Activated CD8-positive, alpha-beta memory T cell treated with anti-CD3 and anti-CD28 coated beads for 4 hours (primary cell): ENCODE data around the gene ATRAID.

ENCODE experiments used
- DNase-seq, 2 donors: peaks; one replicate each; pipeline ENCODE4 v3.0.0-alpha.2; 2020; ENCODE audit warnings: low read depth in 2 of 2

The ATRAID gene

DNA sequence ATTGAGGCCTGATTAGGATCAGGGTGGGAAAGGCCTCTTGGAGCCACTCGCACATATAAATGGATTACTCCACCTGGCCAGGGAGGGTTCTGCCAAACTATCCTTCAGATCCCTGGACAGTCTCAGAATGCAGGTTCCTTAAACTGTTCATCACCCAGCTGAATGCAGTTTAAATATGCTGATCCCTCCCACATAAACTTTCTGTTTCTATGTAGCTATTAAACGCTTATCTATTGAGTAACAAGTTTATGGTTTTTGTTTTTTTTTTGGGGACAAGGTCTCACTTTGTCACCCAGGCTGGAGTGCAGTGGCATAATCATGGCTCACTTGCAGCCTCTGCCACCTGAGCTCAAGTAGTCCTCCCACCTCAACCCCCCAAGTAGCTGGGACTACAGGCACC, 7.2 kb downstream of the ATRAID start:
- no peak for DNase-seq

DNA sequence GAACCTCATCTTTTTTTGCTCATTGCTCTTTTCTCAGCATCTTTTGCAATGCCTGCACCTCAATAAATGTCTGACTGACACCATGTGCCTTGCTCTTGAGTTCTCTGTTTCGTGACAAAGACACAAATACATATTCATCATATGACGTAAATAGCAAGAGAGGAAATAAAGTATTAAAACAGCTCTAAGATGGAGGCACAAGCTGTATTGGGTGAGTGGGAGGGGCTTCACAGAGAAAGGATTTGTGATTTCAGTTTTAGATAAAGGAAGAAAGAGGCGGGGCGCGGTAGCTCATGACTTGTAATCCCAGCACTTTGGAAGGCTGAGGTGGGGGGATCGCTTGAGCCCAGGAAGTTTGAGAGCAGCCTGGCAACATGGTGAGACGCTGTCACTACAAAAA, 8.2 kb downstream of the ATRAID start:
- no peak for DNase-seq

DNA sequence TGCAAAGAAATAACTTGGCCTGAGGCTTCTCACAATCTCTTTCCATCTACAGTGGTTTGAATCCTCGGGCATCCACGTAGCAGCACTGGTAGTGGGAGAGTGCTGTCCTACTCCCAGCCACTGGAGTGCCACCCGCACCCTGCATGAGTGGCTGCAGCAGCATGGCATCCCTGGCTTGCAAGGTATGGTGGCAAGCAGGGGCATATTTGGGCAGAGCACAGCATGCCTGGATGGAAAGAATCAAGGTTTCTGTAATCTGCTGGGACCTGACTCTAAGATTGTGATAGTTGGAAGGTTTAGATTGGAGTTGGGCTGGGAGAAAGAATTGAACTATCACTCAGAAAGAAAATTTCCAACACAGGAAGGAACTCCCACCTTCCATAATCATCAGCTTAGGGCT, 9.3 kb downstream of the ATRAID start:
- DNase-seq, result no peak

DNA sequence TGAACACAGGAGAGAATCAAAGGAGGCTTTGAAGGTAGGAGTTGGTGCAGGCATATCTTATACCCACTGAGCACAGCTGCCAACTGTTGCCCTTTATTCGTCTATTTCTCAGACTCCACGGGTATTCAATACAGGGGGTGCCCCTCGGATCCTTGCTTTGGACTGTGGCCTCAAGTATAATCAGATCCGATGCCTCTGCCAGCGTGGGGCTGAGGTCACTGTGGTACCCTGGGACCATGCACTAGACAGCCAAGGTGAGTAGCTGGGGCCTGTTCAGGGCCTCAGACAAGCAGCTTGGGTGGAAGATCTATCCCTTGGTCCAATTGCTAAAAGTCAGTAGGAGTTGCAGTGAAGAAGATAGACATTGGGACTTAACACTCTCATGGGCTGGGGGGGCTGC, 10.6 kb downstream of the ATRAID start:
- DNase-seq, result no peak

DNA sequence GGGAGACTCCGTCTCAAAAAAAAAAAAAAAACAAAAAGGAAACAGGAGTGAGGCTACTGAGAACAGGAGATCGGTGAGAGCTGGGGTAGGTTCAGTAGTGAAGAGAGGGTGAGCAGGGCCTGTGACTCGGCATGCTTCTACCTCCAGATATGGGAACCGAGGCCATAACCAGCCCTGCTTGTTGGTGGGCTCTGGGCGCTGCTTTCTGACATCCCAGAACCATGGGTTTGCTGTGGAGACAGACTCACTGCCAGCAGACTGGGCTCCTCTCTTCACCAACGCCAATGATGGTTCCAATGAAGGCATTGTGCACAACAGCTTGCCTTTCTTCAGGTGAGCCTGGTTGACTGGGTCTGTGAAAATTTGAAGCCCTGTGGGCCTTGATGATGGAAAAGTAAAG, 11.6 kb downstream of the ATRAID start:
- no peak for DNase-seq

DNA sequence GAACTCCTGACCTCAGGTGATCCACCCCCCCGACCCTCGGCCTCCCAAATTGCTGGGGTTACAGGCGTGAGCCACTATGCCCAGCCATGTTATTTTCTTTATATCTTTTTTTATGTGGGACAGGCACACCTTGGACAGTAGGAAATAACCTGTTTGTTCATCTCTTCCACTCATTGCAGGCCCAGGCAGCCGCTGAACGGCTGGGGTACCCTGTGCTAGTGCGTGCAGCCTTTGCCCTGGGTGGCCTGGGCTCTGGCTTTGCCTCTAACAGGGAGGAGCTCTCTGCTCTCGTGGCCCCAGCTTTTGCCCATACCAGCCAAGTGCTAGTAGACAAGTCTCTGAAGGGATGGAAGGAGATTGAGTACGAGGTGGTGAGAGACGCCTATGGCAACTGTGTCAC, 13.7 kb downstream of the ATRAID start:
- DNase-seq, result no peak

DNA sequence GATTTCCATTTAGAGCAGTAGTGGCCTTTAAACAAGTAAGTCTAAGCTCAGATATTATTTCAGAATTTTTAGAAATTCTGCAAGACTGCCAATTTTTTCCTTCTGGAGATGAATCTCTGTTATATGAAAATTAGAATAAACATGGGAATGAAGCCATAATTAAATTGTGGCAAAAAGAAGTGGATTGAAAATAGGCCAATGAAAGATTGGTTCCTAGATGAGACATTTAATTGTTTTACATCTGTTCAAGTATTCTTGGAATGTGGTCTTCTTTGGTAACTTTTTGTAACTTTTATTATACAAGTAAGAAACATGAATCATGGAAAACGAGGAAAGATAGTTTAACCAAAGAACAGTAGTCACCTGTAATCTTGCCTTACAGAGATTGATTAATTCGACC, 15.7 kb downstream of the ATRAID start:
- DNase-seq, result no peak

DNA sequence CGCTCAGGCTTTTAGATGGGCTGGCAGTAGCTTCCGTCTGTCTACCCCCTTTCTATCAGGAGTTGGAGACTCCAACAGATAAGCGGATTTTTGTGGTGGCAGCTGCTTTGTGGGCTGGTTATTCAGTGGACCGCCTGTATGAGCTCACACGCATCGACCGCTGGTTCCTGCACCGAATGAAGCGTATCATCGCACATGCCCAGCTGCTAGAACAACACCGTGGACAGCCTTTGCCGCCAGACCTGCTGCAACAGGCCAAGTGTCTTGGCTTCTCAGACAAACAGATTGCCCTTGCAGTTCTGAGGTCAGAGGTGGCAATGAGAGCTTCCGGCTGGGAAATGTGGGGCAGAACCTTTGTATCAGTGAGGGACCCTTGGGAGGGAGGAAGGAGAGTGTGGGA, 20.1 kb downstream of the ATRAID start:
- no peak for DNase-seq

DNA sequence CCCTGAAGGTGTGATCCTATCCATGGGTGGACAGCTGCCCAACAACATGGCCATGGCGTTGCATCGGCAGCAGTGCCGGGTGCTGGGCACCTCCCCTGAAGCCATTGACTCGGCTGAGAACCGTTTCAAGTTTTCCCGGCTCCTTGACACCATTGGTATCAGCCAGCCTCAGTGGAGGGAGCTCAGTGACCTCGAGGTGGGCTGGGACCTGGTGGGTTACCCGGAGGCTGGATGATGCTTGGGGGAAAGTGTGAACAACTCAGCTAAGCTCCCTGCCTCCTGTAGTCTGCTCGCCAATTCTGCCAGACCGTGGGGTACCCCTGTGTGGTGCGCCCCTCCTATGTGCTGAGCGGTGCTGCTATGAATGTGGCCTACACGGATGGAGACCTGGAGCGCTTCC, 21.5 kb downstream of the ATRAID start:
- no peak for DNase-seq

DNA sequence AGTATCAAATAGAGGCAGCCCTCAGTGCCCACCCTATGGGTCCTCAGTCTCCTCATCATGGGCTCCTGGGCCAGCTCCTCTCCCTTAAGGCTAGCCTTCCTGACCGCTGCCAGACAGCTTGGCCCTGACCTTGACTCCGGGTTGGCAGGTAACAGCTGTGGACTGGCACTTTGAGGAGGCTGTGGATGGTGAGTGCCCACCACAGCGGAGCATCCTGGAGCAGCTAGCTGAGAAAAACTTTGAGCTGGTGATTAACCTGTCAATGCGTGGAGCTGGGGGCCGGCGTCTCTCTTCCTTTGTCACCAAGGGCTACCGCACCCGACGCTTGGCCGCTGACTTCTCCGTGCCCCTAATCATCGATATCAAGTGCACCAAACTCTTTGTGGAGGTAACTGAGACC, 24.3 kb downstream of the ATRAID start:
- no peak for DNase-seq

DNA sequence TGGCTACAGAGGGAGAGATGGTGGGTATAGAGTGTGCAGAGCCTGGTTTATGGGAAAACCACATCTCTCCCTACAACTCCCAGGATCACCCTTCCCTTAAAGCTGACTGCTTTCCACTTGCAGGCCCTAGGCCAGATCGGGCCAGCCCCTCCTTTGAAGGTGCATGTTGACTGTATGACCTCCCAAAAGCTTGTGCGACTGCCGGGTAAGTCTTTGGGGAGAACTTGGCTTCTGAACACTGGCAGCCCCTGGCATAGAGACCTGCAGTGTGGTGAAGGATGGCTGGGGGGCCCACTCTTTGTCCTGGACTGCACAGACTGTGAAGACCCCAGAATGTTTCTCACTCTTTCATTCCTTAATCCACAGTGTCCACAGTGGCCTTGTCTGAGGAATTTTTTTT, 24.8 kb downstream of the ATRAID start:
- DNase-seq, result no peak

DNA sequence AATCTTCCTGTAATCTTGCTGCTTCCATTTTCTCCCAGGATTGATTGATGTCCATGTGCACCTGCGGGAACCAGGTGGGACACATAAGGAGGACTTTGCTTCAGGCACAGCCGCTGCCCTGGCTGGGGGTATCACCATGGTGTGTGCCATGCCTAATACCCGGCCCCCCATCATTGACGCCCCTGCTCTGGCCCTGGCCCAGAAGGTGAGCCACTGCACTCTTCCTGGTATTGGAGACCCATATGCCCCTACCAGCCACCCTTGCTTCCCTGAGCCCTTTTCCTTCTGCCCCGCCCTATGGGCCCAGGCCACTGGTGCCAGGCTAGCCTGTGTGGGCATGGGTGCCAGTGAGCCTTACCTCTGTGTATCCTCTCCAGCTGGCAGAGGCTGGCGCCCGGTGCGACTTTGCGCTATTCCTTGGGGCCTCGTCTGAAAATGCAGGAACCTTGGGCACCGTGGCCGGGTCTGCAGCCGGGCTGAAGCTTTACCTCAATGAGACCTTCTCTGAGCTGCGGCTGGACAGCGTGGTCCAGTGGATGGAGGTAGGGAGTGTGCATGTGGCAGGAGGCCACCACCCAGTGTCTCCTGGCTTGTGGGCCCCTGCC, 25.6 kb downstream of the ATRAID start:
- DNase-seq, result no peak

DNA sequence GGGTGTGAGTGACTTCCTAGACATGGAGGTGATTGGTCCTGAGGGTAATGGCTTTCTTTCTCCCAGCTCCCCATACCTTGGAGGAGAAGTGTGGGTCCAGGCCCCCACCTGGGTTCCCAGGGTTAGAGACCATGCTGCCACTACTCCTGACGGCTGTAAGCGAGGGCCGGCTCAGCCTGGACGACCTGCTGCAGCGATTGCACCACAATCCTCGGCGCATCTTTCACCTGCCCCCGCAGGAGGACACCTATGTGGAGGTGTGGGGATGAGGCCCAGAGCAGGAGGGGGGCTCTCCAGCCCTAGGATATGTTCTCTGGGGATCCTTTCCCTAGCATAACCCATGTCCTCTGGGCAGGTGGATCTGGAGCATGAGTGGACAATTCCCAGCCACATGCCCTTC, 27.1 kb downstream of the ATRAID start:
- DNase-seq, result no peak

DNA sequence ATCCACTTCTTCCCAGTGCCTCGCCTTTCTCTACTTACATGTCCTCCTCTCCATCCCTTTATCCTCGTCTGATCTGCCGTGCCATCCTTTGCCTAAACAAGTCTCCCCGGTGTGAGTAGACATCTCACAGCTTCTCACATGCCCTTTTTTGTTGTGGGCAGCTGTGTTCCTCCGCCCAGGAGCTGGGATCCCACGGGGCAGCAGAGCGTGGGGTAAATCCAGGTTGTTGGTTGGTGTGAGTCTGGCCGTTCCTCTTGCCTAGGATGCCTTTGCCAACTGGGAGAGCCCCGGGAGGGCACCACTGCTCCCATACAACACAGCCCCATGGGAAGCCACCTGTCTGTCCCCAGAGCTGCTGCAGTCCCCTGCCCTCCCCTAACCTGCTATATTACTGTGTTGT, 28.6 kb downstream of the ATRAID start:
- DNase-seq, result no peak

DNA sequence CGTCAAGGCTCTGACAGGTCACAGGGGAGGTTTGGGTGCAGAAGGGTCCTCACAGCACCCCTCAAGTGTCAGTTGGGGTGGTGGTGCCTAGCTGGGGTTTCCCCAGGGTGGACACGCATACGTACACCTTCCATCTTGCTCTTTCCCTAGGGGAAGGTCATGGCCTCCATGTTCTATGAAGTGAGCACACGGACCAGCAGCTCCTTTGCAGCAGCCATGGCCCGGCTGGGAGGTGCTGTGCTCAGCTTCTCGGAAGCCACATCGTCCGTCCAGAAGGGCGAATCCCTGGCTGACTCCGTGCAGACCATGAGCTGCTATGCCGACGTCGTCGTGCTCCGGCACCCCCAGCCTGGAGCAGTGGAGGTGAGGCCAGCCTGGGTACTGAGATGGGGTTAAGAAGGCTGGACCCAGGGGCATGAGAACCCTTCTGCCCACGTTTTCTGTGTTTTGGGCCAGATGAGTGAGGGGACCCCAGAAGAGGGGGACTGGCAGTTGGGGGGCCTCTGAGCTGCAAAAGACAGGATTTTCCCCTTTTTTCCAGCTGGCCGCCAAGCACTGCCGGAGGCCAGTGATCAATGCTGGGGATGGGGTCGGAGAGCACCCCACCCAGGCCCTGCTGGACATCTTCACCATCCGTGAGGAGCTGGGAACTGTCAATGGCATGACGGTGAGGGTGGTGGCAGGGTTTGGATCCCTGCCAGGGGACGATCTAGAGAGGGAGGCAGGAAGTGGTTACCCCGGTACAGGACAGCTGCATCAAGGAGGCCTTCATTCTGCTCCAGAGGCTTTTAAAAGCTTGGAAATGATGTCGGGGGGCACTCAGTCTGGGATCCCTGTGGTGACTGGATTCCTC, 30.1 kb downstream of the ATRAID start:
- DNase-seq, result no peak

DNA sequence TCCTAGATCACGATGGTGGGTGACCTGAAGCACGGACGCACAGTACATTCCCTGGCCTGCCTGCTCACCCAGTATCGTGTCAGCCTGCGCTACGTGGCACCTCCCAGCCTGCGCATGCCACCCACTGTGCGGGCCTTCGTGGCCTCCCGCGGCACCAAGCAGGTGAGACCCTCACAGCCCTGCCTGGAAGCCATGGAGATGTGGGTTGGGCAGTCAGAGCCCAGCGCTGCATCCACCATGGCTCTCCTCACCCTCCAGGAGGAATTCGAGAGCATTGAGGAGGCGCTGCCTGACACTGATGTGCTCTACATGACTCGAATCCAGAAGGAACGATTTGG, 30.7 kb downstream of the ATRAID start:
- DNase-seq, result no peak

DNA sequence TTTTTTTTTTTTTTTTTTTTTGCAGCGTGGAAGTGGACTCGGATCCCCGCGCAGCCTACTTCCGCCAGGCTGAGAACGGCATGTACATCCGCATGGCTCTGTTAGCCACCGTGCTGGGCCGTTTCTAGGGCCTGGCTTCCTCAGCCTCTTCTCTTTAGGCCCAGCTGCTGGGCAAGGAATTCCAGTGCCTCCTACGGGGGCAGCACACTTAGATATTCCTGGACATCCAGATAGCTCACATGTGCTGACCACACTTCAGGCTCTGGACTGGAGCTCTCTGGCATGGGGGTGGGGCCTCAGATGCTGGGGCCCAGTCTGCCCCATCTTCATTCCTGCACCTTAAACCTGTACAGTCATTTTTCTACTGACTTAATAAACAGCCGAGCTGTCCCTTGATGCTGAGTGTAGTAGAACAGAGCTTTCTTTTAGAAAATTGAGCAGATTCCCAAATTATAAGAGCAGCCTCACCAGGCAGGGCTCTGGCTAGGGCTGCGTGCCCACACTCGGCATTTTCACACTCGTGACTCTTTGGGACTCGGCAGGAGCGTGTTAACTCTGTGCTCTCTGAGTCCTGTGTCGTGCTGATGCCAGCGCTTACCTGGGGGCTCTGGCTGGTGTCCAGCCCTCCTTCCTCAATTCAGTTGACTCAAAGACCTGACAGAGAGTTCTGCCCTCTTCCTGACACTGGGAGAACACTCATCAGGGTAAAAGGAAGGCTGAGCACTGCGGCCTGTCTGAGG, 31.7 kb downstream of the ATRAID start:
- no peak for DNase-seq

DNA sequence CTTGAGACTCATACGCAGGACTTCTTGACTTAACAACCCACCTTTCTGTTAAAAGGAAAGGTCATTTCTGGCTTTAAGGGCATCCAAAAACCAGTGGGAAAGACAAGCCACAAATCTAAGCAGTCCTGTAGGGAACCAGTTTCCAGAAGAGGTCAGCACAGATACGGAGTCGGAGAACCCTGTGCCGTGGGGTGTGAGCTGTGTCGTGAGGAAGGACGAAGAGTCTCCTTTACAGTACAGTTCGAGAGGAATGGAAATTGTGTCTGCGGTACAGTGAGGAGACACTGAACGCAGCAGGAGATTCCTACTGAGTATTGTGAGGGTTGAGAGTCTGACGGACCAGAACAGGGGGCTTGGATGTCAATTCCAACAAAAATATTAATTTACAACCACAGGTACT, 33.3 kb downstream of the ATRAID start:
- no peak for DNase-seq

DNA sequence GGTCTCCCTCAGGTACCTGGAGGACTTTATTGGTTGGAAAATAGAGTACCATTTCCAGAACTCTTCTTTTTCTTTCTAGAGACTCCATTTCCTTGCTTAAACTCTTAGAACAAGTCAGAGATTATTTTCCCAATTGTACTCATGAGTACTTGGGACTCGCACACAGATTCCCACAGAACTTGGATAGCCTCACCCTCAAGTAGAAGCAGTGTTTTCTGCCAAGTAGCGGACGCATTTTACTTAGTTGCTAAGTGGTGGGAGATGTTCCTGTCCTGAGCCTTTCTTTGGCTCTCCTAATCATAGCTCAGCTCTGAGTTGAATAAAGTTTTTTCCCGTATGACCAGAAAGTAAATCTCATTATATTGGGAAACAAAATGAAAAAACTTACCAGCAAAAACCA, 33.8 kb downstream of the ATRAID start:
- no peak for DNase-seq

DNA sequence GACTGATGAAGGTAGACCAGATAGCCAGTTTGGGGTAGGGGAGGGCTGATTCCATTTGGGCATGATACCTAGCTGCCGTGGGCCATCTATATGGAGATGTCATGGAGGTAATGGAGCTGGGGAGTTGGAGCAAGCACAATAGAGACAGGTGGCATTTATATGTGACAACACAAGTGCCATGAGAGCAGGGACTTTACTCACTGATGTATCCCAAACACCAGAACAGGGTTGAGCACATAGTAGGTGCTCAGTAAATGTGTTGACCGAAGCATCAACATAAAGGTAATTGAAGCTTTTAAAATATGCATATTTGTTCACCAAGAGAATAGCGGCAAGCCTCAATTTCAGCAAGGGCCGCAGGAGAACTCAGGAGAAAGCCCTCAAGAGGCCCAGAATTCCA, 36.1 kb downstream of the ATRAID start:
- DNase-seq, result no peak

DNA sequence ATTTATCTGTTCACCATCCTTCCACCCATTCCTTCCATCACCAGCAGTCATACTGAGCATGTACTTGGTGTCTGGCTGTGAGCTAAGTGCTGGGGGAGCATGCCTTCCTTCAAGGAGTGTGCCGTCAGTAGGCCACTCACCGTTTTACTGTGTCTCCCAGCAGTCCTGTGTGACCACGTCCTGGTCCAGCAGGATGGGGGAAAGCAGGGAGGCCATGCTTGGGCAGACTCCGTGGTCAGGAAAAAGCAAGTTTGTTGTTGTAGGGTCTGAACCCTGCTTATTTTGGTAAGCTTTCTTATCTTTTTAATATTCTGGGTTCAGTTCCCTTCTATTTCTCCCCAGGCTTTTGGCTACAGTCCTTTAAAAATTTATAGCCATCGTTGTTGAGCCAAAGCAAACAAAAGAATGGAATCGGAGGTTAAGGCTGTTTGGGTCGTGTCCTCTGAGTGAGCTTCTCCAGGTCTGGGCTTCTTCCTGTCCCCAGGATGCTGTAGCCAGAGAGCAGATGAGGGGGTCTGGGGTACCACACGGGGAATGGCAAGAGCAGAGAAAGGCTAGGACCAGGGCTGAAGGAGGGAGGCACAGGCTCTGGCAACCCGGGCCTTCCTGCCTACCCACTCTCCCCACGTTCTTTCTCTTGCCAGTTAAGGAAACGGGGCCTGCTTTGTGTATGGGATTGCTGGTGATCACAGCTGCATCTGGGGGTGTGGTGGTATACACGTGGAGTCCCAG, 37.5 kb downstream of the ATRAID start:
- no peak for DNase-seq

DNA sequence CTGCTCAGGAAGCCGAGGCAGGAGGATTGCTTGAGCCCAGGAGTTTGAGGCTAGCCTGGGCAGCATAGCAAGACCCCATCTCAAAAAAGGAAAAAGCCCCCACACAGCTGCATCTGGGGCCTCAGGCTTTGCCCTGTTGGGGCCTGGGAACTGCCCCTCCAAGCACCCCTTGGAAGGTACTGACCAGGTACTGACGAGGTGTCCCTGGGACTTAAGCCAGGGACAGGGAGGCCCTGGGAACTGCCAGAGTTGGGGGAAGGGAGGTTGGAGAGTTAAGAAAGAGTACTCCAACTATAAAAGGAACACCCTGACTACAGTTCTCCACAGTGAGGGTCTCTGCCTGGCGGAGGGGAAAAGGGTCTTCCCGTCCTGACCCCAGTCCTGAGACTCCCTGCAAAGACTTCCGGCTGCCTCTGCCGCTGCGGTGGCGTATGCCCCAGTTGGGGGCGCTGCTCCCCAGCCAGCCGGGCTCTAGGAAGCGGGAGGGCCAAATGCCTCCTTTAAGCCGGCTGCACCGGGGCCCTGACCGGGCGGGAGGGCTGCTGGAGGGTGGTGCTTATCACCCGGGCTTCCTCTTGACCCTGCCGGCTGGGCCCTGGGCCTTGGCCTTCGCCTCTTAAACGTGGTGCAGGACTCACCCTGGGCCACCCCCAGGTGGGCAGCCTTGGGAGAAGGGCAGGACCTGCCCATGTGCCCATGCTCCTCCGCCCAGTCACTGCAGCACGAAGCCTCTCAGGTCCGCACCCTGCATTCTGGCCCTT, 38.2 kb downstream of the ATRAID start:
- DNase-seq, result peak in 1 of 2 donors; percentile 5
